Esophagus squamous epithelium (tissue), 5 donors: ENCODE results near the gene CD5L. TPM values are rescaled to one million over a fixed set of nuclear protein-coding genes. Genes with fewer than 3 reads are reported as not detected.

Source experiments
- DNase-seq: peaks from one replicate; lab custom pipeline; 2025; lab: John Stamatoyannopoulos, UW
- H3K27ac ChIP-seq, 4 donors: fragments of 200-600 bp; sonication (generic); one replicate each; pipeline ENCODE4 v1.5.1; 2016 to 2019; ENCODE audit warnings: mild to moderate bottlenecking in 1 of 4
- H3K27me3 ChIP-seq, 4 donors: fragments of 200-600 bp; sonication (generic); 1 replicate in 3 of 4; 2 replicates in 1 of 4; pipeline versions ENCODE4 v1.5.1 to v1.6.0; 2017 to 2021; ENCODE audit warnings: antibody characterized with exemption in 1 of 4
- H3K36me3 ChIP-seq, 3 donors: fragments of 200-600 bp; sonication (generic); one replicate each; pipeline ENCODE4 v1.5.1; 2016 to 2019
- H3K4me1 ChIP-seq, 3 donors: fragments of 200-600 bp; sonication (generic); one replicate each; pipeline ENCODE4 v1.5.1; 2017 to 2019
- H3K4me3 ChIP-seq, 4 donors: fragments of 200-600 bp; sonication (generic); 1 replicate in 3 of 4; 2 replicates in 1 of 4; pipeline ENCODE4 v1.5.1; 2016 to 2019; ENCODE audit warnings: mild to moderate bottlenecking in 2 of 4, moderate library complexity in 1 of 4
- H3K9me3 ChIP-seq, 3 donors: fragments of 200-600 bp; sonication (generic); one replicate each; pipeline ENCODE4 v1.5.1; 2016 to 2019
- POLR2A ChIP-seq, 4 donors: fragments of 450-650 bp; IDR thresholded peaks; one replicate each; pipeline ENCODE4 v1.6.1; 2017; ENCODE audit warnings: antibody characterized with exemption in 4 of 4, mild to moderate bottlenecking in 4 of 4, moderate library complexity in 3 of 4
- WGBS, 2 donors: methylation state at CpG; one replicate each; pipeline ENCODE4 v1.1.5; 2018; 5-methylcytosine and 5-hydroxymethylcytosine counted together
- intact Hi-C: fragments of 100-400 bp; cut with DNase I; formaldehyde crosslinking; loops from one replicate; pipeline ENCODE4 v1.15.0; 2022
- total RNA-seq, 4 donors: library from RNA; depleted of rRNA; stranded (reverse); fragments of >200 nt; gene quantifications; one replicate each; pipeline ENCODE4 v1.1.0, GENCODE V29; 2016
- TF ChIP-seq, protein P1 (sequence below), 6 experiments: fragments of 450-650 bp in 4 of 6; fragments of 200-600 bp in 2 of 6; sonication (generic) in 2 of 6; IDR thresholded peaks; one replicate each; pipeline ENCODE4 v1.5.1; 2016 to 2019; ENCODE audit warnings: antibody characterized with exemption in 6 of 6, mild to moderate bottlenecking in 4 of 6, moderate library complexity in 4 of 6
- donor health status: DM: yes; HTN: yes; CAD: no.

Gene CD5L
- total RNA-seq, 4 donors from 2014 or later = 0.19 TPM; not detected in 3

DNA sequence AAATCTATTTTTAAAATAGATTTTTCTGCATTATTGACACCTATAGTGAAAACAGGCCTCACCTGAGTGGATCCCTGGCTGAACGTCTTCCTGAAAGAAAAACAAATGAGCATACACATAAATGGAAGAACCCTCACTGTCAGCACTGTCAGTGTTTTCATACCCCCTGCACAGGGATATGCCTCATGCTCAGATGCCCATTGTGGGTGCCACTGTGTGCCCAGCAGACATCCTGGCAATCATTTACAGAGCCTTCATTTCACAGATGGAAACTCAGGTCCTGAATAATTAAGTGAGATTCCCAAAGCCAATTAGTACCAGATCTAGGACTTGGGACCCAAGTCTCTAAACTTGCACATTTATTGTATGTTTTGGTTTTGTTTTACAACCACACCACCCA is 41.6 kb downstream of the CD5L start:
- intact Hi-C loops = no loop called here
- 33 to 44% methylated on average over 1 of the region's 1 CpG for WGBS, 2 donors
- Histone ChIP-seq H3K27ac (no peak overlapping the region), H3K4me1 (no peaks in the 10 kb centered on the region), H3K36me3 (no peaks in the 10 kb centered on the region), H3K9me3 (no peaks in the 10 kb centered on the region), H3K27me3 (no peaks in the 10 kb centered on the region), H3K4me3 (no peak overlapping the region)
- no peak for DNase-seq
- TF ChIP-seq POLR2A (IDR thresholded peaks at IDR 0.05) = no peak
- TF ChIP-seq, protein P1, sequence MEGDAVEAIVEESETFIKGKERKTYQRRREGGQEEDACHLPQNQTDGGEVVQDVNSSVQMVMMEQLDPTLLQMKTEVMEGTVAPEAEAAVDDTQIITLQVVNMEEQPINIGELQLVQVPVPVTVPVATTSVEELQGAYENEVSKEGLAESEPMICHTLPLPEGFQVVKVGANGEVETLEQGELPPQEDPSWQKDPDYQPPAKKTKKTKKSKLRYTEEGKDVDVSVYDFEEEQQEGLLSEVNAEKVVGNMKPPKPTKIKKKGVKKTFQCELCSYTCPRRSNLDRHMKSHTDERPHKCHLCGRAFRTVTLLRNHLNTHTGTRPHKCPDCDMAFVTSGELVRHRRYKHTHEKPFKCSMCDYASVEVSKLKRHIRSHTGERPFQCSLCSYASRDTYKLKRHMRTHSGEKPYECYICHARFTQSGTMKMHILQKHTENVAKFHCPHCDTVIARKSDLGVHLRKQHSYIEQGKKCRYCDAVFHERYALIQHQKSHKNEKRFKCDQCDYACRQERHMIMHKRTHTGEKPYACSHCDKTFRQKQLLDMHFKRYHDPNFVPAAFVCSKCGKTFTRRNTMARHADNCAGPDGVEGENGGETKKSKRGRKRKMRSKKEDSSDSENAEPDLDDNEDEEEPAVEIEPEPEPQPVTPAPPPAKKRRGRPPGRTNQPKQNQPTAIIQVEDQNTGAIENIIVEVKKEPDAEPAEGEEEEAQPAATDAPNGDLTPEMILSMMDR (IDR thresholded peaks at IDR 0.05) = no peak

DNA sequence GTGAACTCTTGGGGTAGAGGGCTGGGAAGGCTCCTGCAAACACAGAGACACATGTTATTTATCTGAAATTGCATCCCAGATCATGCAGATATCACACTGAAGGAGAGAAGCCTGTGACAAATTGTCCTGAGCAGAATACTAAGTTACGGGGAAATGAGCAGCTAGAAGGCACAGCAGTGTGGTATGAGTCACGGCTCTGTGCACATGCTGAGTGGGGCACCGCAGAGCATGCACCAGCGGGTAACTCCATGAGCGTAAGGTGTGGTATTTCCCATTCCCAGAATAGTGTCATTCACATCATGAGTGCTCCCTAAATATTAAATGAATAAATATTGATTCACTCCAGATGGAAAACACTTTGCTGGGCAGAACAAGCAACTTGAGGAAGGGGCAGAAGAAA is 43.4 kb downstream of the CD5L start:
- Histone ChIP-seq H3K9me3 (no peaks in the 10 kb centered on the region), H3K36me3 (no peaks in the 10 kb centered on the region), H3K4me3 (no peak overlapping the region), H3K4me1 (no peaks in the 10 kb centered on the region), H3K27ac (no peak overlapping the region), H3K27me3 (no peaks in the 10 kb centered on the region)
- 66 to 80% methylated on average over 5 of the region's 5 CpGs for WGBS, 2 donors
- TF ChIP-seq, protein P1 (IDR thresholded peaks at IDR 0.05) = no peak
- TF ChIP-seq POLR2A (IDR thresholded peaks at IDR 0.05) = no peak
- intact Hi-C loops = no loop called here
- DNase-seq = no peak

GRCh38 chr1:157785248-157785647 is 56.4 kb downstream of the CD5L start:
- H3K9me3 ChIP-seq = no peaks in the 10 kb centered on the region
- TF ChIP-seq, protein P1 (IDR thresholded peaks at IDR 0.05) = no peak
- TF ChIP-seq POLR2A (IDR thresholded peaks at IDR 0.05) = no peak
- no peaks in the 10 kb centered on the region for H3K27me3 ChIP-seq
- no peak overlapping the region for H3K27ac ChIP-seq
- intact Hi-C loops = no loop called here
- no peak for DNase-seq
- no peaks in the 10 kb centered on the region for H3K36me3 ChIP-seq
- H3K4me3 ChIP-seq = no peak overlapping the region
- 0% methylated on average over 1 of the region's 1 CpG for WGBS, 2 donors
- no peaks in the 10 kb centered on the region for H3K4me1 ChIP-seq

DNA sequence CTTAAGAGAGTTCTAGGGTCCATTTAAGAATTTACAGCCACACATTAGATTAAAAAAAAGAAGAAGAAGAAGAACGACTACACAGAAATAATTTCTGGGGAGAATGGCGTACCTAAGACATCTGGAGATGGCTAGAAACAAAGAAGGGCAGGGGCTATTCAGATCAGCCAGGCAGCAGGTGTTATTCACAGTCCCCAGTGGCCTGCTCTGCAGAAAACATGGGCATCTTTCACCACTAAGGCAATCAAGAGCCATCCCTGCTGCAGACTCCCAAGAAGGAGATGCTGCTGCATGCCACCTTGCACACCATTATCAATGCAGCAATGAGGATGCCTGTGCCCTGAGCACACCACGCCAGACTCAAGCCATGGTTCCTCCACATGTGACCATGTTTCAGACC is 56.8 kb downstream of the CD5L start:
- no peaks in the 10 kb centered on the region for H3K9me3 ChIP-seq
- no peak for DNase-seq
- TF ChIP-seq POLR2A (IDR thresholded peaks at IDR 0.05) = no peak
- TF ChIP-seq, protein P1 (IDR thresholded peaks at IDR 0.05) = no peak
- no peaks in the 10 kb centered on the region for H3K36me3 ChIP-seq
- no peak overlapping the region for H3K27ac ChIP-seq
- no peaks in the 10 kb centered on the region for H3K27me3 ChIP-seq
- no peak overlapping the region for H3K4me3 ChIP-seq
- intact Hi-C loops = no loop called here
- WGBS, 2 donors = 61 to 74% methylated on average over 3 of the region's 3 CpGs
- H3K4me1 ChIP-seq = no peaks in the 10 kb centered on the region

- no peaks in the 10 kb centered on the region for H3K36me3 ChIP-seq
- H3K27me3 ChIP-seq = no peaks in the 10 kb centered on the region
- no peak overlapping the region for H3K27ac ChIP-seq
- H3K4me3 ChIP-seq = no peak overlapping the region
- H3K9me3 ChIP-seq = no peaks in the 10 kb centered on the region
- no peak for DNase-seq
- 71 to 77% methylated on average over 1 of the region's 1 CpG for WGBS, 2 donors
- H3K4me1 ChIP-seq = no peaks in the 10 kb centered on the region
- intact Hi-C loops = no loop called here
- TF ChIP-seq, protein P1 (IDR thresholded peaks at IDR 0.05) = no peak
- TF ChIP-seq POLR2A (IDR thresholded peaks at IDR 0.05) = no peak
These were observed 58.7 kb downstream of the CD5L start for GRCh38 chr1:157782931-157783330.
